HG03558 (cell line): ENCODE measurements around the gene TEDDM1.
"Not testable (repeated sequence)": the region's sequence is repeated elsewhere in the genome, so short reads cannot be mapped to it uniquely, and the experiment has no call there.

Experiments
- ATAC-seq: cut with Tn5 transposase; IDR thresholded peaks from one replicate; pipeline ENCODE4 v1.9.1; 2021; ENCODE audit warnings: moderate number of reproducible peaks; ENCODE audit not compliant: unreplicated experiment; ENCODE audit errors: extremely low read depth

The TEDDM1 gene

GRCh38 chr1:182383934-182384333, 16.5 kb downstream of the TEDDM1 start:
- no peak for ATAC-seq

- ATAC-seq, result no peak
Observed at GRCh38 chr1:182383037-182383661, 17.3 kb downstream of the TEDDM1 start.

- no peak for ATAC-seq
Observed at GRCh38 chr1:182381962-182382819, 18.3 kb downstream of the TEDDM1 start.

GRCh38 chr1:182380199-182380598, 20.3 kb downstream of the TEDDM1 start:
- no peak for ATAC-seq

- not testable (repeated sequence) for ATAC-seq
Observed at GRCh38 chr1:182379781-182380180, 20.7 kb downstream of the TEDDM1 start.

GRCh38 chr1:182376936-182377574, 23.4 kb downstream of the TEDDM1 start:
- ATAC-seq, result no peak

- no peak for ATAC-seq
Observed at GRCh38 chr1:182374101-182374834, 26.2 kb downstream of the TEDDM1 start.

- ATAC-seq, result no peak
Observed at GRCh38 chr1:182370532-182370931, 29.9 kb downstream of the TEDDM1 start.

- no peak for ATAC-seq
Observed at GRCh38 chr1:182368903-182369302, 31.6 kb downstream of the TEDDM1 start.

- ATAC-seq, result no peak
Observed at GRCh38 chr1:182368358-182368757, 32.1 kb downstream of the TEDDM1 start.

GRCh38 chr1:182367926-182368325, 32.5 kb downstream of the TEDDM1 start:
- no peak for ATAC-seq

GRCh38 chr1:182366596-182366995, 33.9 kb downstream of the TEDDM1 start:
- ATAC-seq, result no peak

GRCh38 chr1:182359645-182360044, 40.8 kb downstream of the TEDDM1 start:
- no peak for ATAC-seq

GRCh38 chr1:182357913-182358312, 42.6 kb downstream of the TEDDM1 start:
- ATAC-seq, result no peak

GRCh38 chr1:182357171-182357570, 43.3 kb downstream of the TEDDM1 start:
- no peak for ATAC-seq

- ATAC-seq, result no peak
Observed at GRCh38 chr1:182355723-182356098, 44.8 kb downstream of the TEDDM1 start.

GRCh38 chr1:182351790-182352364, 48.6 kb downstream of the TEDDM1 start:
- ATAC-seq, result no peak

GRCh38 chr1:182350839-182351238, 49.6 kb downstream of the TEDDM1 start:
- ATAC-seq, result no peak

- ATAC-seq, result no peak
Observed at GRCh38 chr1:182348961-182349747, 51.3 kb downstream of the TEDDM1 start.
